GM19468 (cell line): ENCODE data around the gene ZFR.
"Not testable (repeated sequence)": the region's sequence is repeated elsewhere in the genome, so short reads cannot be mapped to it uniquely, and the experiment has no call there.

ENCODE experiments used
- ATAC-seq: cut with Tn5 transposase; IDR thresholded peaks from one replicate; pipeline ENCODE4 v1.9.1; 2021; ENCODE audit warnings: mild to moderate bottlenecking, moderate library complexity, moderate number of reproducible peaks; ENCODE audit not compliant: unreplicated experiment; ENCODE audit errors: extremely low read depth

The ZFR gene

GRCh38 chr5:32419791-32420190 lies 24.7 kb downstream of the ZFR start:
- no peak for ATAC-seq

- no peak for ATAC-seq
These were observed 30.9 kb downstream of the ZFR start for GRCh38 chr5:32413466-32414263.

GRCh38 chr5:32410630-32411029 lies 33.9 kb downstream of the ZFR start:
- ATAC-seq, result no peak

- ATAC-seq, result no peak
These were observed 37.9 kb downstream of the ZFR start for GRCh38 chr5:32406650-32407049.

GRCh38 chr5:32405507-32405906 lies 39.0 kb downstream of the ZFR start:
- no peak for ATAC-seq

- ATAC-seq, result no peak
These were observed 40.8 kb downstream of the ZFR start for GRCh38 chr5:32403760-32404159.

- ATAC-seq, result no peak
These were observed 44.1 kb downstream of the ZFR start for GRCh38 chr5:32400401-32400800.

GRCh38 chr5:32398754-32399153 lies 45.8 kb downstream of the ZFR start:
- ATAC-seq, result not testable (repeated sequence)

GRCh38 chr5:32394981-32395380 lies 49.6 kb downstream of the ZFR start:
- ATAC-seq, result no peak

GRCh38 chr5:32392039-32392438 lies 52.5 kb downstream of the ZFR start:
- ATAC-seq, result no peak

- no peak for ATAC-seq
These were observed 53.5 kb downstream of the ZFR start for GRCh38 chr5:32390819-32391591.

- ATAC-seq, result no peak
These were observed 56.0 kb downstream of the ZFR start for GRCh38 chr5:32388432-32389129.

GRCh38 chr5:32387841-32388240 lies 56.7 kb downstream of the ZFR start:
- ATAC-seq, result no peak

GRCh38 chr5:32387211-32387610 lies 57.3 kb downstream of the ZFR start:
- ATAC-seq, result no peak

GRCh38 chr5:32384621-32385020 lies 59.9 kb downstream of the ZFR start:
- no peak for ATAC-seq

- ATAC-seq, result no peak
These were observed 61.0 kb downstream of the ZFR start for GRCh38 chr5:32383586-32383985.

- no peak for ATAC-seq
These were observed 61.5 kb downstream of the ZFR start for GRCh38 chr5:32383065-32383464.

GRCh38 chr5:32379421-32379820 lies 65.1 kb downstream of the ZFR start:
- no peak for ATAC-seq

GRCh38 chr5:32378966-32379365 lies 65.6 kb downstream of the ZFR start:
- ATAC-seq, result no peak

- no peak for ATAC-seq
These were observed 74.9 kb downstream of the ZFR start for GRCh38 chr5:32369542-32370155.

- ATAC-seq, result no peak
These were observed 75.5 kb downstream of the ZFR start for GRCh38 chr5:32369032-32369431.
